GM19372 (cell line): ENCODE data around the gene SETX.
"Not testable (repeated sequence)": the region's sequence is repeated elsewhere in the genome, so short reads cannot be mapped to it uniquely, and the experiment has no call there.

Source experiments
- ATAC-seq: cut with Tn5 transposase; IDR thresholded peaks from one replicate; pipeline ENCODE4 v1.9.1; 2021; ENCODE audit warnings: mild to moderate bottlenecking, low read depth, moderate library complexity; ENCODE audit not compliant: unreplicated experiment

The SETX gene, protein sequence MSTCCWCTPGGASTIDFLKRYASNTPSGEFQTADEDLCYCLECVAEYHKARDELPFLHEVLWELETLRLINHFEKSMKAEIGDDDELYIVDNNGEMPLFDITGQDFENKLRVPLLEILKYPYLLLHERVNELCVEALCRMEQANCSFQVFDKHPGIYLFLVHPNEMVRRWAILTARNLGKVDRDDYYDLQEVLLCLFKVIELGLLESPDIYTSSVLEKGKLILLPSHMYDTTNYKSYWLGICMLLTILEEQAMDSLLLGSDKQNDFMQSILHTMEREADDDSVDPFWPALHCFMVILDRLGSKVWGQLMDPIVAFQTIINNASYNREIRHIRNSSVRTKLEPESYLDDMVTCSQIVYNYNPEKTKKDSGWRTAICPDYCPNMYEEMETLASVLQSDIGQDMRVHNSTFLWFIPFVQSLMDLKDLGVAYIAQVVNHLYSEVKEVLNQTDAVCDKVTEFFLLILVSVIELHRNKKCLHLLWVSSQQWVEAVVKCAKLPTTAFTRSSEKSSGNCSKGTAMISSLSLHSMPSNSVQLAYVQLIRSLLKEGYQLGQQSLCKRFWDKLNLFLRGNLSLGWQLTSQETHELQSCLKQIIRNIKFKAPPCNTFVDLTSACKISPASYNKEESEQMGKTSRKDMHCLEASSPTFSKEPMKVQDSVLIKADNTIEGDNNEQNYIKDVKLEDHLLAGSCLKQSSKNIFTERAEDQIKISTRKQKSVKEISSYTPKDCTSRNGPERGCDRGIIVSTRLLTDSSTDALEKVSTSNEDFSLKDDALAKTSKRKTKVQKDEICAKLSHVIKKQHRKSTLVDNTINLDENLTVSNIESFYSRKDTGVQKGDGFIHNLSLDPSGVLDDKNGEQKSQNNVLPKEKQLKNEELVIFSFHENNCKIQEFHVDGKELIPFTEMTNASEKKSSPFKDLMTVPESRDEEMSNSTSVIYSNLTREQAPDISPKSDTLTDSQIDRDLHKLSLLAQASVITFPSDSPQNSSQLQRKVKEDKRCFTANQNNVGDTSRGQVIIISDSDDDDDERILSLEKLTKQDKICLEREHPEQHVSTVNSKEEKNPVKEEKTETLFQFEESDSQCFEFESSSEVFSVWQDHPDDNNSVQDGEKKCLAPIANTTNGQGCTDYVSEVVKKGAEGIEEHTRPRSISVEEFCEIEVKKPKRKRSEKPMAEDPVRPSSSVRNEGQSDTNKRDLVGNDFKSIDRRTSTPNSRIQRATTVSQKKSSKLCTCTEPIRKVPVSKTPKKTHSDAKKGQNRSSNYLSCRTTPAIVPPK (N-terminal part only)

GRCh38 chr9:132354637-132355355 is at the start of gene SETX:
Gene SETX, minus strand, starts transcription at chr9:132354986. Its CDS starts 5,558 bp downstream, at chr9:132349428.
- ATAC-seq, result peak; percentile 83

DNA sequence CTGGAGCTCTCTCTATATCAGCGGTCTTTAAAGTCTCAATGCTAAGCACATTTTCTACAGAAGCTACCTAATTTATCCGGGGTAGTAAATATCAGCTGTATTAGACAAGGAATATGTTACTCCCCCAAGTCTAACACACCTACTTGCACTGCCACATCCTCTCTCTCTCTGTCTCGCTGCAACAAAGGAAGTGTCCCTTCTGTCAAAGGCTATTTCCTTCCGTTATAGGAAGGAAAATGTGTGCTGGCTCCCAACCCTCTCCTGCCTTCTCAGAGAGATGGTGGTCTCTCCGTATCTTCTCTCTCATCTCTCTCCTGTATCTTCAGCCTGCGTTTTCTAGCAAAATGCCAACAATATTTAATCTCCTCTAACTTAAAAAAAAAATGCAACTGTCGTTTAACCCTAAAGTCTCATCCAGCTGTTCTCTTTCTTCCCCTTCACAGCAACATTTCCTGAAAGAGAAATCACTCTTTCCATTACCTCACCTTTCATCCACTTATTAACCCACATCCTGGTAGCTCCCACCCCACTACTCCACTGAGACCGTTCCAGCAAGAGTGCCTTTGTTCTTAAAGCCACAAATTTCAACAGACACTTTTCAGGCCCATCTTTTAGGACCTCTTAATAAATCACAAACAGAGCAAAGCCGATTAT is 49.6 kb upstream of the SETX start:
- ATAC-seq, result no peak

- no peak for ATAC-seq
Observed at GRCh38 chr9:132401824-132402223, 47.0 kb upstream of the SETX start.

DNA sequence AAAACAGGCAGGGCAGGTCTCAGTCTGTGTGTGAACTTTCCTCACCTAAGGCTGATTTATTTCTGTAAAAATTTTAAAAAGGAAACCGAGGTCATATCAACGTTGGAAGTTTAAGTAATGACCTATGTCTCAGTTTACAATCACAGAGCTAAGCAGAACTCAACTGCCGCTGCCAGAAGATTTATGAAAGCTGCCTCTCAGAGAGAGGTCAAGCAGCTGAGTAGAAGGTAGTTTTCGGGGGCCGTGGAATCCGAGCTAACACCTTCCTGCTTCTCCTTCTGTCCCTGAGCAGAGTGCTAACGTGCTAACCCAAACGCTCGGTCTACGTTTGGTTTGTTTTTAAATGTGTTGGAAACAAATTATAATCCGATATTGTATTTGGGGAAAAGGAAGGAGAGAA is 40.8 kb upstream of the SETX start:
- ATAC-seq, result no peak

DNA sequence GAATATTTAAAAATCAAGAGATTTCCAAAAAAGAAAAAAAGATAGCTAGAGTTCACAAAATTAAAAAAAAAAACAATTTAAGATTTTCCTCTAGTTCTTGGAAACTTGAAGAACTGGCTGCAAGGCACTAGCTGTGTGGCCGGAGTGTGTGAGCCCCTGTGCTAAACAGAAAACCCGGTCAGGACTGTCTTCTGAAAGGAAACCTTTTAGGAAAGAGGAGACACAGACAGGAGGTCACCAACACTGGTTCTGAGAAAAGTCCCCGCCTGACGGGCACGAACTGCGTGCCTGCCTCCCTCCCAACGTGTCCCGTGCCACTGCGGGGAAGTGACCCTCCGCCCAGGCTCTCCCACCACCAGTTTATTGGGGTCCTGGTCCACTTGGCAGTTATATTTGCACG is 36.7 kb upstream of the SETX start:
- no peak for ATAC-seq

DNA sequence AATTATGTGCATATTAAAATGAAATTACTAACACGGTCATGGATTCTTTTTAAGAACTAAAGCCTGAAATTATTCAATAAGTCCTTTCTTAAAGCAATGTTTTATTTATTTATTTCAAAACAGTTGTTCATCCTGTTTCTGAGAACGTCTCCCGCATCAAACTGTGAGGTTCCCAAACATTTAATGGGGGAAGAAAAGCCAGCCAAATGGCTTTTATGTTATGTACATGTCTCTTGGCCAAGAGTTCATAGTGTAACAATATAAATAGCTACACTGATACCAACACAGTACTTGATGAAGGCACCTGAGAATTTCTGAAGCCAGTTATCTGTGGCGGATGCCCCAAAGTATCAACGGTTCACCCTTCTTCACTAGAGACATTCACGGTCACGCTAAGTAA is 36.2 kb upstream of the SETX start:
- ATAC-seq, result no peak

GRCh38 chr9:132387133-132387532 is 32.3 kb upstream of the SETX start:
- ATAC-seq, result no peak

DNA sequence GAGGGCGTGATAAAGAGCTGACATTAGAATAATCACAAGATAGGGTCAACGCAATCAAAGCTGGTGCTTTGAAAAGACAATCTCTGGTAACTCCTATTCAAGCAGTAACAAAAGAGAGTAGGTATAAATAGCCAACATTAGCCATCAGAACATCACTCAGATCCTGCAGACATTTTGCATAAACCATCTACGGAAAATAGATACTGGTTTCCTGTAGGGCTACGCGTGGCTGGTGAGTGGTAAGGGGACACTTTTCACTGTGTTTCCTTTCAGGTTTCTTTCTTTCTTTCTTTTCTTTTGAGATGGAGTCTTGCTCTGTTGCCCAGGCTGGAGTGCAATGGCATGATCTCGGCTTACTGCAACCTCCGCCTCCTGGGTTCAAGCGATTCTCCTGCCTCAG is 29.6 kb upstream of the SETX start:
- ATAC-seq, result peak; percentile 43

- no peak for ATAC-seq
Observed at GRCh38 chr9:132383462-132383883, 28.7 kb upstream of the SETX start.

GRCh38 chr9:132381966-132382541 is 27.3 kb upstream of the SETX start:
- peak; percentile 69 for ATAC-seq

DNA sequence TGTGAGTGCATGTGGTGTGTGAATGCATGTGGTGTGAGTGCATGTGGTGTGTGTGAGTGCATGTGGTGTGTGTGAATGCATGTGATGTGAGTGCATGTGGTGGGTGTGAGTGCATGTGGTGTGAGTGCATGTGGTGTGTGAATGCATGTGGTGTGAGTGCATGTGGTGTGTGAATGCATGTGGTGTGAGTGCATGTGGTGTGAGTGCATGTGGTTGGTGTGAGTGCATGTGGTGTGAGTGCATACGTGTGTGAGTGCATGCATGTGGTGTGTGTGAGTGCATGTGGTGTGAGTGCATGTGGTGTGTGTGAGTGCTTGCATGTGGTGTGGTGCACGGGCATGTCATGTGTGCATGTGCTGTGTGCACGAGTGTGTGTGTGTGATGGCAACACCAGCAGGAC is 23.6 kb upstream of the SETX start:
- not testable (repeated sequence) for ATAC-seq

DNA sequence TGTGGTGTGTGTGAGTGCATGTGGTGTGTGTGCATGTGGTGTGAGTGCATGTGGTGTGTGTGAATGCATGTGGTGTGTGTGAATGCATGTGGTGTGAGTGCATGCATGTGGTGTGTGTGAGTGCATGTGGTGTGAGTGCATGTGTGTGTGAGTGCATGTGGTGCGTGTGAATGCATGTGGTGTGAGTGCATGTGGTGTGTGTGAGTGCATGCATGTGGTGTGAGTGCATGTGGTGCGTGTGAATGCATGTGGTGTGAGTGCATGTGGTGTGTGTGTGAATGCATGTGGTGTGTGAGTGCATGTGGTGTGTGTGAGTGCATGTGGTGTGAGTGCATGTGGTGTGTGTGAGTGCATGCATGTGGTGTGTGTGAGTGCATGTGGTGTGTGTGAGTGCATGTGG is 23.0 kb upstream of the SETX start:
- ATAC-seq, result not testable (repeated sequence)

DNA sequence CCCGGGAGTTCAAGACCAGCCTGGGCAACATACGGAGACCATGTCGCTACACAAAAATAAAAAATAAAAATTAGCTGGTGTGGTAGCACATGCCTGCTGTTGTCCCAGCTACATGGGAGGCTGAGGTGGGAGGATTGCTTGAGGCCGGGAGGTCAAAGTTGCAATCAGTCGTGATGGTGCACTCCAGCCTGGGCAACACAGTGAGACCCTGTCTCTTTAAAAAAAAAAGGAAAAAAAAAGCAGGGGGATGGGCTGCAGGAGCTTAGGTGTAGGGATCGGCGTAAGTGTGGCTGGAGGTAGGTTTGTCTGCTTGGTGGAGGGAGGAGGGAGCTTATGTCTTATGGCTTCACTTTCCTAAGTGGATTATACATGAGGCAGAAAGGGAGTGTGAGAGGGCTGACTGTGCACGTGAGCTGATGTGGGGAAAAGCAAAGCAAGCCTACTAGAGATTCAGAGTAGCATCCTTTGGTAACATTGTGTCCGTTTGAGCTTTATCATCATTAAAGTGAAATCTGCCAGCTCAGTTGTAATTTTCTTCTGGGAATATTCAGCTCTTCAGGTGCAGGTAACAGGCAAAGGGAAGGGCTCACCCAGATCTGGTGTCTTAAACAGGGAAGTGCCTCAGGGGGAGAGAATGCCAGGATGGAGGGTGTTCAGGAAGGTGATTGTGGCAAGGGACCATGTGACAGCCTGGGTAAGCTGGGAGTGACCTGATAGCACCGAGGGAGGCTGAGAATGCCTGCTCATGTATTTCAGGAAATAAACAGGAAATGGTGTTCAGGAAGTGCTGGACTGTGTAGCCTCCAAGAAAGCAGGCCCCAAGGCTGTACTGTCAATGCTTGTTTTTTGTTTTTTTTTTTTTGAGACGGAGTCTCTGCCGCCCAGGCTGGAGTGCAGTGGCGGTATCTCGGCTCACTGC is 17.6 kb upstream of the SETX start:
- no peak for ATAC-seq

GRCh38 chr9:132370592-132370991 is 15.8 kb upstream of the SETX start:
- no peak for ATAC-seq

DNA sequence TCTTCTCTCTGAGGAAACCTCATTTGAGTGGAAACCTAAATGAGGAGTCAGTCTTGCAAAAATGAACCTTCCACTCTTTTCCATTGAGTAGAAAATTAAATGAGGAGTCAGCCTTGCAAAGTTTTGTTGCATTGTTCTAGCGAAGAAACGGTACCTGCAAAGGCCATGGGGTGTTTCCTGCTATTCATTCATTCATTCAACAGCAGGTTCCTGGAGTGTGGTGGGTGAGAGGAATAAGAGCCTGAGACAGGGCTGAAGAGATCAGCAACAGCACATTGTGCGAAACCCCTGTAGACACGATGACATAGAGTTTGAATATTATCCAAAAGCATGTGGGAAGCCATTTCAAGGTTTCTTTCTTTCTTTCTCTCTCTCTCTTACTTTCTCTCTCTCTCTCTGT is 14.6 kb upstream of the SETX start:
- no peak for ATAC-seq

- ATAC-seq, result no peak
Observed at GRCh38 chr9:132367613-132368313, 13.0 kb upstream of the SETX start.

GRCh38 chr9:132366481-132366880 is 11.7 kb upstream of the SETX start:
- ATAC-seq, result no peak

- no peak for ATAC-seq
Observed at GRCh38 chr9:132365986-132366385, 11.2 kb upstream of the SETX start.
